Choroid plexus epithelial cell (primary cell): Measurements from ENCODE around the gene RDH13.

ENCODE experiments used
- DNase-seq: peaks from one replicate; pipeline ENCODE4 v3.0.0-alpha.2; 2010; ENCODE audit warnings: low read depth
- H3K4me3 ChIP-seq: 2 replicates; pipeline ENCODE4 v1.5.1; 2011; ENCODE audit warnings: low read depth, mild to moderate bottlenecking, control low read depth, low read length, moderate library complexity
- CTCF ChIP-seq: conservative IDR thresholded peaks from 2 replicates; pipeline ENCODE4 v1.5.1; 2011; ENCODE audit warnings: low read depth, mild to moderate bottlenecking, control low read depth, inconsistent platforms, low read length, moderate library complexity

Gene RDH13

GRCh38 chr19:55105237-55105636 lies 42.3 kb upstream of the RDH13 start:
- TF ChIP-seq CTCF, result no peak
- H3K4me3 ChIP-seq, result no peak overlapping the region
- DNase-seq, result no peak

GRCh38 chr19:55103190-55103589 lies 40.2 kb upstream of the RDH13 start:
- H3K4me3 ChIP-seq, result no peak overlapping the region
- DNase-seq, result no peak
- TF ChIP-seq CTCF, result no peak

GRCh38 chr19:55101261-55101660 lies 38.3 kb upstream of the RDH13 start:
- no peak overlapping the region for H3K4me3 ChIP-seq
- no peak for TF ChIP-seq CTCF

GRCh38 chr19:55099557-55100506 lies 36.9 kb upstream of the RDH13 start:
- DNase-seq, result no peak
- TF ChIP-seq CTCF, result peak; percentile 47
- no peak overlapping the region for H3K4me3 ChIP-seq

More at GRCh38 chr19:55101261-55101660, 38.3 kb upstream of the RDH13 start:
- no peak for DNase-seq

- no peak for DNase-seq
- no peak overlapping the region for H3K4me3 ChIP-seq
- no peak for TF ChIP-seq CTCF
Measured at GRCh38 chr19:55098716-55099556, 36.0 kb upstream of the RDH13 start.

- TF ChIP-seq CTCF, result no peak
- H3K4me3 ChIP-seq, result no peak overlapping the region
- DNase-seq, result no peak
Measured at GRCh38 chr19:55097864-55098715, 35.1 kb upstream of the RDH13 start.
